PC-3 (cell line): ENCODE data around the gene FMC1. TPM values are rescaled to one million over a fixed set of nuclear protein-coding genes. Genes with fewer than 3 reads are reported as not detected.

Source experiments
- ATAC-seq: fragments of 200-7000 bp; cut with Tn5 transposase; 2 replicates; pipeline ENCODE4 v1.9.1; 2020; ENCODE audit warnings: mild to moderate bottlenecking, moderate library complexity
- BruUV-seq: library from RNA; stranded (reverse); fragments of 400-500 nt; replicated peaks from 2 replicates; lab custom pipeline; 2021; lab: Mats Ljungman, UMichigan
- CTCF ChIA-PET: fragments of 300-600 bp; sonication (Branson Sonifier 250); formaldehyde crosslinking; loops from one replicate; lab custom pipeline; 2022; ENCODE audit warnings: antibody characterized with exemption; lab: Charles Lee
- POLR2A ChIA-PET: fragments of 300-600 bp; sonication (Branson Sonifier 250); formaldehyde crosslinking; loops from one replicate; lab custom pipeline; 2022; ENCODE audit warnings: antibody characterized with exemption; ENCODE audit not compliant: unreplicated experiment; lab: Charles Lee
- DNase-seq: peaks from one replicate; pipeline ENCODE4 v3.0.0-alpha.2; 2015
- H2AFZ ChIP-seq: fragments of 300-600 bp; sonication (generic); 2 replicates; pipeline ENCODE4 v1.6.0; 2016; ENCODE audit warnings: antibody characterized with exemption, low read length
- H3F3A ChIP-seq: fragments of 300-600 bp; sonication (generic); one replicate; pipeline ENCODE4 v1.6.0; 2017; ENCODE audit warnings: antibody characterized with exemption, low read length, control low read depth, mild to moderate bottlenecking; ENCODE audit not compliant: unreplicated experiment
- H3K27ac ChIP-seq: fragments of 300-600 bp; sonication (generic); 2 replicates; pipeline ENCODE4 v1.5.1; 2016; ENCODE audit warnings: mild to moderate bottlenecking, low read length
- H3K27me3 ChIP-seq: fragments of 300-600 bp; sonication (generic); 2 replicates; pipeline ENCODE4 v1.6.1; 2016; ENCODE audit warnings: low read length, mixed read lengths
- H3K36me3 ChIP-seq: fragments of 300-600 bp; sonication (generic); 2 replicates; pipeline ENCODE4 v1.6.1; 2016; ENCODE audit warnings: low read depth, mixed run types, low read length, mixed read lengths
- H3K4me1 ChIP-seq: fragments of 300-600 bp; sonication (generic); 2 replicates; pipeline ENCODE4 v1.5.1; 2016; ENCODE audit warnings: low read length; ENCODE audit not compliant: insufficient read depth
- H3K4me2 ChIP-seq: fragments of 300-600 bp; sonication (generic); 2 replicates; pipeline ENCODE4 v1.6.0; 2016; ENCODE audit warnings: low read length
- H3K4me3 ChIP-seq: fragments of 300-600 bp; sonication (generic); 2 replicates; pipeline ENCODE4 v1.5.1; 2016; ENCODE audit warnings: mild to moderate bottlenecking, low read length, mixed read lengths
- H3K79me2 ChIP-seq: fragments of 300-600 bp; sonication (generic); 2 replicates; pipeline ENCODE4 v1.6.1; 2017; ENCODE audit warnings: low read length, mixed read lengths
- H3K9ac ChIP-seq: fragments of 300-600 bp; sonication (generic); 2 replicates; pipeline ENCODE4 v1.6.0; 2016; ENCODE audit warnings: mild to moderate bottlenecking, low read length
- H3K9me2 ChIP-seq: fragments of 300-600 bp; sonication (generic); replicated peaks from 2 replicates; pipeline ENCODE4 v1.6.1; 2016; ENCODE audit warnings: mixed run types, low read length, mixed read lengths
- H3K9me3 ChIP-seq: fragments of 300-600 bp; sonication (generic); 2 replicates; pipeline ENCODE4 v1.6.1; 2016; ENCODE audit warnings: low read length, mixed read lengths
- H4K20me1 ChIP-seq: fragments of 300-600 bp; sonication (generic); 2 replicates; pipeline ENCODE4 v1.6.1; 2016; ENCODE audit warnings: low read length, mixed read lengths
- CTCF ChIP-seq: fragments of 300-600 bp; sonication (generic); conservative IDR thresholded peaks from 2 replicates; pipeline ENCODE4 v1.5.1; 2017; ENCODE audit warnings: antibody characterized with exemption, low read depth, mild to moderate bottlenecking, low read length
- EZH2 ChIP-seq: fragments of 300-600 bp; sonication (generic); IDR thresholded peaks from one replicate; pipeline ENCODE4 v1.6.1; 2017; ENCODE audit warnings: antibody characterized with exemption, mild to moderate bottlenecking, low read length; ENCODE audit not compliant: unreplicated experiment
- EZH2phosphoT487 ChIP-seq: fragments of 300-600 bp; sonication (generic); IDR thresholded peaks from 2 replicates; pipeline ENCODE4 v1.6.1; 2018; ENCODE audit warnings: mild to moderate bottlenecking, antibody characterized with exemption, low read length, borderline replicate concordance
- intact Hi-C: fragments of 100-400 bp; cut with micrococcal nuclease; formaldehyde crosslinking; loops from 2 replicates; pipeline ENCODE4 v1.9.0; 2023
- total RNA-seq: library from RNA; depleted of rRNA; stranded (reverse); fragments of >200 nt; gene quantifications from 2 replicates; pipeline ENCODE4 v1.2.3, GENCODE V29; 2014

Gene FMC1
- total RNA-seq, 1 experiment from 2014 or later, result 12.2 TPM

GRCh38 chr7:139297795-139298194 lies 43.3 kb upstream of the FMC1 start:
- H3K4me3 ChIP-seq, result no peak overlapping the region
- H3K27ac ChIP-seq, result no peak overlapping the region
- DNase-seq, result no peak
- H3F3A ChIP-seq, result no peaks in the 10 kb centered on the region
- BruUV-seq, result no TSS peak
- H3K79me2 ChIP-seq, result no peaks in the 10 kb centered on the region
- H3K27me3 ChIP-seq, result no peaks in the 10 kb centered on the region
- H3K4me1 ChIP-seq, result no peaks in the 10 kb centered on the region; the same call in 1 of the 2 replicates
- no peak overlapping the region for H3K9ac ChIP-seq
- ATAC-seq, result no peak
- H3K9me3 ChIP-seq, result no peaks in the 10 kb centered on the region
- ChIA-PET CTCF (no interaction called here), POLR2A (no interaction called here)
- no peak overlapping the region for H2AFZ ChIP-seq
- no peak for TF ChIP-seq EZH2phosphoT487
- TF ChIP-seq CTCF, result no peak
- TF ChIP-seq EZH2, result no peak
- H3K36me3 ChIP-seq, result no peaks in the 10 kb centered on the region
- H3K9me2 ChIP-seq, result no peaks in the 10 kb centered on the region
- intact Hi-C loops, result no loop called here
- no peaks in the 10 kb centered on the region for H4K20me1 ChIP-seq
- H3K4me2 ChIP-seq, result no peak overlapping the region

- Histone ChIP-seq H3K79me2 (no peaks in the 10 kb centered on the region), H2AFZ (no peak overlapping the region), H3K9me3 (no peaks in the 10 kb centered on the region), H3K9ac (no peak overlapping the region), H4K20me1 (no peaks in the 10 kb centered on the region), H3K27me3 (no peaks in the 10 kb centered on the region), H3K9me2 (no peaks in the 10 kb centered on the region), H3K4me1 (no peaks in the 10 kb centered on the region; the same call in 1 of the 2 replicates), H3K4me3 (no peak overlapping the region), H3K4me2 (no peak overlapping the region), H3K27ac (no peak overlapping the region), H3F3A (no peaks in the 10 kb centered on the region), H3K36me3 (no peaks in the 10 kb centered on the region)
- no TSS peak for BruUV-seq
- ChIA-PET CTCF (no interaction called here), POLR2A (interaction anchor here (0.8 kb wide), 1 partner anchor 277 kb away, joined by 4 read pairs; no protein-coding TSS in a partner anchor)
- DNase-seq, result no peak
- ATAC-seq, result no peak
- intact Hi-C loops, result no loop called here
- no peak for TF ChIP-seq EZH2
- no peak for TF ChIP-seq CTCF
- no peak for TF ChIP-seq EZH2phosphoT487
Measured at GRCh38 chr7:139299296-139299695, 41.8 kb upstream of the FMC1 start.

- H3K4me2 ChIP-seq, result no peak overlapping the region
- no peak overlapping the region for H3K27ac ChIP-seq
- no TSS peak for BruUV-seq
- H3K36me3 ChIP-seq, result no peaks in the 10 kb centered on the region
- no peak for TF ChIP-seq EZH2phosphoT487
- TF ChIP-seq EZH2, result no peak
- no peak for TF ChIP-seq CTCF
- no peaks in the 10 kb centered on the region for H3K9me2 ChIP-seq
- H3K4me1 ChIP-seq, result no peaks in the 10 kb centered on the region; the same call in 1 of the 2 replicates
- H3K9me3 ChIP-seq, result no peaks in the 10 kb centered on the region
- no peaks in the 10 kb centered on the region for H3K27me3 ChIP-seq
- no peak overlapping the region for H3K4me3 ChIP-seq
- POLR2A ChIA-PET, result no interaction called here
- H3K79me2 ChIP-seq, result no peaks in the 10 kb centered on the region
- CTCF ChIA-PET, result no interaction called here
- ATAC-seq (peak; percentile 67), DNase-seq (no peak)
- no peaks in the 10 kb centered on the region for H4K20me1 ChIP-seq
- H3K9ac ChIP-seq, result no peak overlapping the region
- no peak overlapping the region for H2AFZ ChIP-seq
- intact Hi-C loops, result no loop called here
- H3F3A ChIP-seq, result no peaks in the 10 kb centered on the region
Measured at GRCh38 chr7:139300390-139300789, 40.7 kb upstream of the FMC1 start.
